ENCODE results near the gene PUM2. TPM values are rescaled to one million over a fixed set of nuclear protein-coding genes. Genes with fewer than 3 reads are reported as not detected.

Gene PUM2
- total RNA-seq, 3 donors from 2014 or later: 93.5 to 155 (median 115) TPM

- H3K36me3 ChIP-seq (ENCODE audit: low read depth): no peaks in the 10 kb centered on the region
- intact Hi-C loops (cut with DNase I, micrococcal nuclease): no loop called here
Measured at GRCh38 chr2:20211860-20212458, 138.7 kb downstream of the PUM2 start.

GRCh38 chr2:20211420-20211819, 139.2 kb downstream of the PUM2 start:
- DNase-seq: no peak
- intact Hi-C loops (cut with DNase I, micrococcal nuclease): no loop called here
- ATAC-seq: no peak
- peaks cover 44% of the 10 kb centered on the region for H3K4me1 ChIP-seq (ENCODE audit: low read depth)
- no peaks in the 10 kb centered on the region for H3K9me3 ChIP-seq
- no peaks in the 10 kb centered on the region for H3K36me3 ChIP-seq (ENCODE audit: low read depth)
- TF ChIP-seq, protein P1, sequence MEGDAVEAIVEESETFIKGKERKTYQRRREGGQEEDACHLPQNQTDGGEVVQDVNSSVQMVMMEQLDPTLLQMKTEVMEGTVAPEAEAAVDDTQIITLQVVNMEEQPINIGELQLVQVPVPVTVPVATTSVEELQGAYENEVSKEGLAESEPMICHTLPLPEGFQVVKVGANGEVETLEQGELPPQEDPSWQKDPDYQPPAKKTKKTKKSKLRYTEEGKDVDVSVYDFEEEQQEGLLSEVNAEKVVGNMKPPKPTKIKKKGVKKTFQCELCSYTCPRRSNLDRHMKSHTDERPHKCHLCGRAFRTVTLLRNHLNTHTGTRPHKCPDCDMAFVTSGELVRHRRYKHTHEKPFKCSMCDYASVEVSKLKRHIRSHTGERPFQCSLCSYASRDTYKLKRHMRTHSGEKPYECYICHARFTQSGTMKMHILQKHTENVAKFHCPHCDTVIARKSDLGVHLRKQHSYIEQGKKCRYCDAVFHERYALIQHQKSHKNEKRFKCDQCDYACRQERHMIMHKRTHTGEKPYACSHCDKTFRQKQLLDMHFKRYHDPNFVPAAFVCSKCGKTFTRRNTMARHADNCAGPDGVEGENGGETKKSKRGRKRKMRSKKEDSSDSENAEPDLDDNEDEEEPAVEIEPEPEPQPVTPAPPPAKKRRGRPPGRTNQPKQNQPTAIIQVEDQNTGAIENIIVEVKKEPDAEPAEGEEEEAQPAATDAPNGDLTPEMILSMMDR (IDR thresholded peaks at IDR 0.05): no peak
- no peak overlapping the region for H3K4me3 ChIP-seq

More at GRCh38 chr2:20211860-20212458, 138.7 kb downstream of the PUM2 start:
- TF ChIP-seq, protein P1 (IDR thresholded peaks at IDR 0.05): no peak
- Histone ChIP-seq H3K4me3 (no peak overlapping the region), H3K9me3 (no peaks in the 10 kb centered on the region), H3K4me1 (ENCODE audit: low read depth) (peaks cover 45% of the 10 kb centered on the region)
- DNase-seq (peak in 1 of 3 donors; percentile 40), ATAC-seq (no peak)

DNA sequence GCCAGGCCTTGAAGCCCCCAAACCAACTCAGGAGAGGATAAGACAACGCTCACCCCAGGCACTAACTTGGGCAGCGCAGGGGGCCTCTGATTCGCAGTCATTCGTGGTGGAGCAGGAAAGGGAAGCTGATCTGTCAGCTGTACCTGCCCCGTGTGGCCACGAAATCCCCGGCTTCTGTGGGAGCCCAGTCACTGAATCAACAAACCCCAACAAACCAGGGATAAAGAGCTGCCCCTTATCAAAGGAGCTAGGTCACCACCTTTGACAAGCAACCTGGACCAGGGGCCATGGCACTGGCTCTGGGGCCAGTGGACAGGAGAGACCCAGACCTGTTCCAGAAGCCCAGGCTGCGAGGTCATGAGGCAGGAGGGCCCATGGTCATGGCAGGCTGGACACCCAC, 140.2 kb downstream of the PUM2 start:
- no peak overlapping the region for H3K4me3 ChIP-seq
- intact Hi-C loops (cut with DNase I, micrococcal nuclease): no loop called here
- H3K9me3 ChIP-seq: no peaks in the 10 kb centered on the region
- ATAC-seq (no peak), DNase-seq (peak in 1 of 3 donors; percentile 34)
- no peaks in the 10 kb centered on the region for H3K36me3 ChIP-seq (ENCODE audit: low read depth)
- TF ChIP-seq, protein P1 (IDR thresholded peaks at IDR 0.05): no peak
- peaks cover 43% of the 10 kb centered on the region for H3K4me1 ChIP-seq (ENCODE audit: low read depth)

- TF ChIP-seq, protein P1 (IDR thresholded peaks at IDR 0.05): no peak
- ATAC-seq: no peak
- Histone ChIP-seq H3K4me1 (ENCODE audit: low read depth) (peaks cover 36% of the 10 kb centered on the region), H3K4me3 (no peak overlapping the region), H3K36me3 (ENCODE audit: low read depth) (no peaks in the 10 kb centered on the region), H3K9me3 (no peaks in the 10 kb centered on the region)
- intact Hi-C loops (cut with DNase I, micrococcal nuclease): no loop called here
- no peak for DNase-seq
Measured at GRCh38 chr2:20209373-20210109, 141.1 kb downstream of the PUM2 start.

DNA sequence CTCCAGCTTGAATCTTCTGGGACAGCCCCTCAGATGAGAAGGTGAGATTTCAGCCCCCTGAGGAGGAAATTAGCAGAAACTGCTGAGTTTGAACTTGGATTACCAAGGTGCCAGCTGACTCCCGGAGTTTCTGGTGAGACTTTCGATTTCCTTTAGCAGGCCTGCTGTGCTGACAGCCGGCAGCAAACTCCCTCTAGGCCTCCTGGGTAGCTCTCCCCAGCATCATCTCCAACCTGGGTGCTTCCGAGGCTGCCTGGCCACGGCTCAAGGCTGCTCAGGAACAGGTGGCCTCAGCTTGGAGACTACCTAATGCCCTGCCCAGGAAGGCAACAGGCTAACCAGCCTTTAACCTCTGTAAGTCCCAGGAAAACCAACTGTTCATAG, 142.2 kb downstream of the PUM2 start:
- ATAC-seq: peak; percentile 19
- intact Hi-C loops (cut with DNase I, micrococcal nuclease): no loop called here
- Histone ChIP-seq H3K9me3 (no peaks in the 10 kb centered on the region), H3K4me3 (no peak overlapping the region), H3K4me1 (ENCODE audit: low read depth) (peaks cover 28% of the 10 kb centered on the region), H3K36me3 (ENCODE audit: low read depth) (no peaks in the 10 kb centered on the region)
- TF ChIP-seq, protein P1 (IDR thresholded peaks at IDR 0.05): no peak
- DNase-seq: no peak
